Measurements from ENCODE around the gene KMT2A. TPM values are rescaled to one million over a fixed set of nuclear protein-coding genes. Genes with fewer than 3 reads are reported as not detected.

KMT2A gene
- polyA plus RNA-seq, 2 of the 4 experiments (the other 2 are of a cell fraction): 6.8 to 20.3 TPM

DNA sequence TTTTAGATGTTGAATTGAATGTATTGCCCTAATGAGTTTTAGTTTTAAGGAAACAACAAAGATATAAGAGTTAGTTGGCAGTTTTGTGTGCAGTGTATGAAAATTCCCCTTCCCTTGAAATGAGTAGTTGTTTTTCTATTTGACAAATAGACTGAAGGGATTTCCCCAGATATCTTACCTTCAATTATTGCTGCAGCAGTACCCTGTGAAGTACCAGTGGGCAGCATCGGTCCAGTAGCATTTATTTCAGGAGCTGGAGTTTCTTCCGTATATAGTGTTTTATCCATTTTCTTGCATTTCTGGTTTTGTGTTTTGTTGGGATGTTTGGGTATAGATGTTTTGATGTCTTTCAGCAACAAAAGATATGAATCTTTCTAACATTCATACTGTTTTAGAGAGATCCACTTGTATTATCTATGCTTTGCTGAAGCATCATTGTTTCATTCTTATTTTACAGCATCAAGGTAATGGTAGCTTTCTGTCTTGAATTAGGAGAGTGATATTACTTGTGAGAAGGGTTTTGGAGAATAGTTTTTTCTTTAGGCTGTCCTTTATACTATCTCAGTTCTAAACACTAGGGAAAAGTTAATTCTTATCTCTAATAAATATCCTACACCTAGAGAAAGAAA, 7.4 kb downstream of the KMT2A start:
- no peak overlapping the region for H3K4me2 ChIP-seq
- POLR2A ChIA-PET: interaction anchor here (1.3 kb wide), 1 partner anchor 8 kb away, joined by 3 read pairs; the partner anchor contains the start of gene KMT2A
- ATAC-seq (no peak), DNase-seq (ENCODE audit: low read depth in 1 of 2, low spot score in 1 of 2) (no peak), FAIRE-seq (no peak)
- H3K4me1 ChIP-seq: peaks cover 24% of the 10 kb centered on the region; the same call in 1 of the 3 replicates
- H3K9me3 ChIP-seq: no peaks in the 10 kb centered on the region
- TF ChIP-seq, protein P1, sequence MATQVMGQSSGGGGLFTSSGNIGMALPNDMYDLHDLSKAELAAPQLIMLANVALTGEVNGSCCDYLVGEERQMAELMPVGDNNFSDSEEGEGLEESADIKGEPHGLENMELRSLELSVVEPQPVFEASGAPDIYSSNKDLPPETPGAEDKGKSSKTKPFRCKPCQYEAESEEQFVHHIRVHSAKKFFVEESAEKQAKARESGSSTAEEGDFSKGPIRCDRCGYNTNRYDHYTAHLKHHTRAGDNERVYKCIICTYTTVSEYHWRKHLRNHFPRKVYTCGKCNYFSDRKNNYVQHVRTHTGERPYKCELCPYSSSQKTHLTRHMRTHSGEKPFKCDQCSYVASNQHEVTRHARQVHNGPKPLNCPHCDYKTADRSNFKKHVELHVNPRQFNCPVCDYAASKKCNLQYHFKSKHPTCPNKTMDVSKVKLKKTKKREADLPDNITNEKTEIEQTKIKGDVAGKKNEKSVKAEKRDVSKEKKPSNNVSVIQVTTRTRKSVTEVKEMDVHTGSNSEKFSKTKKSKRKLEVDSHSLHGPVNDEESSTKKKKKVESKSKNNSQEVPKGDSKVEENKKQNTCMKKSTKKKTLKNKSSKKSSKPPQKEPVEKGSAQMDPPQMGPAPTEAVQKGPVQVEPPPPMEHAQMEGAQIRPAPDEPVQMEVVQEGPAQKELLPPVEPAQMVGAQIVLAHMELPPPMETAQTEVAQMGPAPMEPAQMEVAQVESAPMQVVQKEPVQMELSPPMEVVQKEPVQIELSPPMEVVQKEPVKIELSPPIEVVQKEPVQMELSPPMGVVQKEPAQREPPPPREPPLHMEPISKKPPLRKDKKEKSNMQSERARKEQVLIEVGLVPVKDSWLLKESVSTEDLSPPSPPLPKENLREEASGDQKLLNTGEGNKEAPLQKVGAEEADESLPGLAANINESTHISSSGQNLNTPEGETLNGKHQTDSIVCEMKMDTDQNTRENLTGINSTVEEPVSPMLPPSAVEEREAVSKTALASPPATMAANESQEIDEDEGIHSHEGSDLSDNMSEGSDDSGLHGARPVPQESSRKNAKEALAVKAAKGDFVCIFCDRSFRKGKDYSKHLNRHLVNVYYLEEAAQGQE (IDR thresholded peaks at IDR 0.05): no peak
- TF ChIP-seq HEYL (CRISPR knock-in tag; IDR thresholded peaks at IDR 0.05): no peak
- TF ChIP-seq, protein P2, sequence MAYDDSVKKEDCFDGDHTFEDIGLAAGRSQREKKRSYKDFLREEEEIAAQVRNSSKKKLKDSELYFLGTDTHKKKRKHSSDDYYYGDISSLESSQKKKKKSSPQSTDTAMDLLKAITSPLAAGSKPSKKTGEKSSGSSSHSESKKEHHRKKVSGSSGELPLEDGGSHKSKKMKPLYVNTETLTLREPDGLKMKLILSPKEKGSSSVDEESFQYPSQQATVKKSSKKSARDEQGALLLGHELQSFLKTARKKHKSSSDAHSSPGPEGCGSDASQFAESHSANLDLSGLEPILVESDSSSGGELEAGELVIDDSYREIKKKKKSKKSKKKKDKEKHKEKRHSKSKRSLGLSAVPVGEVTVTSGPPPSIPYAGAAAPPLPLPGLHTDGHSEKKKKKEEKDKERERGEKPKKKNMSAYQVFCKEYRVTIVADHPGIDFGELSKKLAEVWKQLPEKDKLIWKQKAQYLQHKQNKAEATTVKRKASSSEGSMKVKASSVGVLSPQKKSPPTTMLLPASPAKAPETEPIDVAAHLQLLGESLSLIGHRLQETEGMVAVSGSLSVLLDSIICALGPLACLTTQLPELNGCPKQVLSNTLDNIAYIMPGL (CRISPR knock-in tag; IDR thresholded peaks at IDR 0.05; ENCODE audit: borderline replicate concordance): no peak
- TF ChIP-seq RAD21 (conservative IDR thresholded peaks at IDR 0.05 in 1 of 2, IDR thresholded peaks at IDR 0.05 in 1 of 2): no peak
- no peak for TF ChIP-seq KDM5A (IDR thresholded peaks at IDR 0.05)
- TF ChIP-seq RFX5 (IDR thresholded peaks at IDR 0.05): no peak
- TF ChIP-seq NPAS2 (CRISPR knock-in tag; IDR thresholded peaks at IDR 0.05; ENCODE audit: borderline replicate concordance): no peak
- no peak for TF ChIP-seq EHF (CRISPR knock-in tag; IDR thresholded peaks at IDR 0.05)
- no peak for TF ChIP-seq TP53 (CRISPR knock-in tag; IDR thresholded peaks at IDR 0.05)
- TF ChIP-seq CBX2 (IDR thresholded peaks at IDR 0.05; ENCODE audit: borderline replicate concordance, low read depth): no peak
- no peak for TF ChIP-seq ZFP36 (IDR thresholded peaks at IDR 0.05; ENCODE audit: borderline replicate concordance, partially characterized antibody)
- no peak for TF ChIP-seq ZSCAN20 (CRISPR knock-in tag; IDR thresholded peaks at IDR 0.05)
- TF ChIP-seq, protein P3, sequence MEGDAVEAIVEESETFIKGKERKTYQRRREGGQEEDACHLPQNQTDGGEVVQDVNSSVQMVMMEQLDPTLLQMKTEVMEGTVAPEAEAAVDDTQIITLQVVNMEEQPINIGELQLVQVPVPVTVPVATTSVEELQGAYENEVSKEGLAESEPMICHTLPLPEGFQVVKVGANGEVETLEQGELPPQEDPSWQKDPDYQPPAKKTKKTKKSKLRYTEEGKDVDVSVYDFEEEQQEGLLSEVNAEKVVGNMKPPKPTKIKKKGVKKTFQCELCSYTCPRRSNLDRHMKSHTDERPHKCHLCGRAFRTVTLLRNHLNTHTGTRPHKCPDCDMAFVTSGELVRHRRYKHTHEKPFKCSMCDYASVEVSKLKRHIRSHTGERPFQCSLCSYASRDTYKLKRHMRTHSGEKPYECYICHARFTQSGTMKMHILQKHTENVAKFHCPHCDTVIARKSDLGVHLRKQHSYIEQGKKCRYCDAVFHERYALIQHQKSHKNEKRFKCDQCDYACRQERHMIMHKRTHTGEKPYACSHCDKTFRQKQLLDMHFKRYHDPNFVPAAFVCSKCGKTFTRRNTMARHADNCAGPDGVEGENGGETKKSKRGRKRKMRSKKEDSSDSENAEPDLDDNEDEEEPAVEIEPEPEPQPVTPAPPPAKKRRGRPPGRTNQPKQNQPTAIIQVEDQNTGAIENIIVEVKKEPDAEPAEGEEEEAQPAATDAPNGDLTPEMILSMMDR (IDR thresholded peaks at IDR 0.05): no peak
- TF ChIP-seq FOSB (CRISPR knock-in tag; IDR thresholded peaks at IDR 0.05): no peak
- TF ChIP-seq, protein P4, sequence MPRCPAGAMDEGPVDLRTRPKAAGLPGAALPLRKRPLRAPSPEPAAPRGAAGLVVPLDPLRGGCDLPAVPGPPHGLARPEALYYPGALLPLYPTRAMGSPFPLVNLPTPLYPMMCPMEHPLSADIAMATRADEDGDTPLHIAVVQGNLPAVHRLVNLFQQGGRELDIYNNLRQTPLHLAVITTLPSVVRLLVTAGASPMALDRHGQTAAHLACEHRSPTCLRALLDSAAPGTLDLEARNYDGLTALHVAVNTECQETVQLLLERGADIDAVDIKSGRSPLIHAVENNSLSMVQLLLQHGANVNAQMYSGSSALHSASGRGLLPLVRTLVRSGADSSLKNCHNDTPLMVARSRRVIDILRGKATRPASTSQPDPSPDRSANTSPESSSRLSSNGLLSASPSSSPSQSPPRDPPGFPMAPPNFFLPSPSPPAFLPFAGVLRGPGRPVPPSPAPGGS (IDR thresholded peaks at IDR 0.05): no peak
- no peak for TF ChIP-seq JUNB (IDR thresholded peaks at IDR 0.05)
- no peak for TF ChIP-seq SREBF2 (IDR thresholded peaks at IDR 0.05)
- no peak for TF ChIP-seq RNF2 (IDR thresholded peaks at IDR 0.05; ENCODE audit: borderline replicate concordance, low read depth)
- no peak overlapping the region for H3K27ac ChIP-seq
- no peak overlapping the region for H3K4me3 ChIP-seq
- CTCF ChIA-PET: no interaction called here
- WGBS (ENCODE audit: missing lambda C conversion rate): 96% methylated on average over 2 of the region's 2 CpGs
